ENCODE results near the gene OCA2. TPM values are rescaled to one million over a fixed set of nuclear protein-coding genes. Genes with fewer than 3 reads are reported as not detected.
A peak's percentile ranks its signal among the peaks of the same experiment; 100 is the strongest.

OCA2 gene
- polyA plus RNA-seq, 6 donors from 2014 or later = 0.09 to 0.23 TPM; not detected in 4

DNA sequence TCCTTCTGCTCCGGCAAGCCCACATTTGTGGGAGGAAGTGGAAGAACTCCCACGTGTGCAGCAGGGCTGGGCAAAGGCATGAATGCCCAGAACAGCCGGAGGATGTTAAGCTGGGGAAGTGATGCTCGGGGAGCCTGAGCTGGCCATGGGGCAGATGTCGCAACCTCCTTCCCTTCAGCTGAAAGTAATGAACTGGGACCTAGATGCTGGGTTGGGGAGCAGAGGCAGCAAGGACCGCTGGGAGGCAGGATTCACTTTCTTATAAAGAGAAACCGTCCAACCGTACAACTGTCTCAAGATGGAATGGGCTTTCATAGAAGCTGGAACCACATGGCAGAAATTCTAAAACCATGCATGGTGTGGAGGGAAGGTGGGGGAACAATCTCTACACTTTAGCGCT, 290.9 kb downstream of the OCA2 start:
- Mint-ChIP-seq H3K4me1 (no peaks in the 10 kb centered on the region), H3K27me3 (peaks cover 0 to 3% (median 3%) of the 10 kb centered on the region in 3 donors), H3K27ac (no peak overlapping the region), H3K9me3 (peaks cover 2 to 13% (median 6%) of the 10 kb centered on the region in 7 donors), H3K36me3 (no peaks in the 10 kb centered on the region), H3K4me3 (no peak overlapping the region)
- ATAC-seq (ENCODE audit: low read depth in 2 of 2) = no peak
- no peak for DNase-seq

DNA sequence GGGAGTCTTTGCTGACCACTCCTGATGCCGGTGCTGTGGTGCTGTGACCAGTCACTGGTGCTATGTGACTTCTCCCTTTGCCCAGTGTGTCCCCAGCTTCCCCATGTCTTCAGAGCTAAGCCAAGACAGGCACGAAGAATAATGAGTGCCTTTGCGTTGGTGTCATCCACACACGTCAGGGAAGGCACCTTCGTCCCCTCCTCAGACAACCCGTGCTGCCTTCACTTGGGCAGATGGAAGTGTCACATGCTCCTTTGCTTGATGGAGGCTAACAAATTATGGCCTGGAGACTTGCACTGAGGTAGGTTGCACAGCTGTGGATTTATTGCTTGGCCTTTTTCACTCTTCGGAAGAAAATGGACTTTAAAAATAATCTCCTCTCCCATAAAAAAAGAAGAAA, 291.8 kb downstream of the OCA2 start:
- ATAC-seq (ENCODE audit: low read depth in 2 of 2) (no peak), DNase-seq (no peak)
- H3K36me3 Mint-ChIP-seq = no peaks in the 10 kb centered on the region
- no peak overlapping the region for H3K4me3 Mint-ChIP-seq
- H3K4me1 Mint-ChIP-seq = no peaks in the 10 kb centered on the region
- peaks cover 2 to 13% (median 6%) of the 10 kb centered on the region in 7 donors for H3K9me3 Mint-ChIP-seq
- H3K27ac Mint-ChIP-seq = peak overlapping the region in 2 of 6 donors; percentile 39 to 59
- peaks cover 0 to 3% (median 0%) of the 10 kb centered on the region in 3 donors for H3K27me3 Mint-ChIP-seq

DNA sequence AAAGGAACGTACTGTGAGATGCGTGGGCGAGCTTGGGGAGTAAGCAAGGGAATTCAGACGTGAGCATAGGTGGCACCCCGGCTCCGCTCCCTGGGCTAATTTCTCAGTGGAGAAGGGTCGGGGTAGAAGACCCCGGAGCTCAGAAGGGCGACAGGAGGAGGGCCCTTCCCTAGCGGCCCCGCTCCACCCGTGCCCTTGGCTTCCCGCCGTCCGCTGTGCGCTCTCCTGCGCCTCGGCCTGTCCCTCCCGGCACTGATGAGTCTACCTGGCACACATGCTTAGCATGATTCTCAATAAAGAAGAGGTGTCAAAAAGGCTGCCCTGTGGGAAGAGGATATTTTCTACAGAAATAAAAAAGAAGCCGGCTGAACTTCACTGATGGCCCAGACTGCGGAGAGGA, 292.7 kb downstream of the OCA2 start:
- DNase-seq (no peak), ATAC-seq (ENCODE audit: low read depth in 2 of 2) (no peak)
- Mint-ChIP-seq H3K27me3 (peaks cover 0 to 3% (median 0%) of the 10 kb centered on the region in 3 donors), H3K4me1 (no peaks in the 10 kb centered on the region), H3K4me3 (peak overlapping the region in 1 of 8 donors; percentile 29), H3K36me3 (no peaks in the 10 kb centered on the region), H3K27ac (no peak overlapping the region), H3K9me3 (peaks cover 2 to 13% (median 6%) of the 10 kb centered on the region in 7 donors)

DNA sequence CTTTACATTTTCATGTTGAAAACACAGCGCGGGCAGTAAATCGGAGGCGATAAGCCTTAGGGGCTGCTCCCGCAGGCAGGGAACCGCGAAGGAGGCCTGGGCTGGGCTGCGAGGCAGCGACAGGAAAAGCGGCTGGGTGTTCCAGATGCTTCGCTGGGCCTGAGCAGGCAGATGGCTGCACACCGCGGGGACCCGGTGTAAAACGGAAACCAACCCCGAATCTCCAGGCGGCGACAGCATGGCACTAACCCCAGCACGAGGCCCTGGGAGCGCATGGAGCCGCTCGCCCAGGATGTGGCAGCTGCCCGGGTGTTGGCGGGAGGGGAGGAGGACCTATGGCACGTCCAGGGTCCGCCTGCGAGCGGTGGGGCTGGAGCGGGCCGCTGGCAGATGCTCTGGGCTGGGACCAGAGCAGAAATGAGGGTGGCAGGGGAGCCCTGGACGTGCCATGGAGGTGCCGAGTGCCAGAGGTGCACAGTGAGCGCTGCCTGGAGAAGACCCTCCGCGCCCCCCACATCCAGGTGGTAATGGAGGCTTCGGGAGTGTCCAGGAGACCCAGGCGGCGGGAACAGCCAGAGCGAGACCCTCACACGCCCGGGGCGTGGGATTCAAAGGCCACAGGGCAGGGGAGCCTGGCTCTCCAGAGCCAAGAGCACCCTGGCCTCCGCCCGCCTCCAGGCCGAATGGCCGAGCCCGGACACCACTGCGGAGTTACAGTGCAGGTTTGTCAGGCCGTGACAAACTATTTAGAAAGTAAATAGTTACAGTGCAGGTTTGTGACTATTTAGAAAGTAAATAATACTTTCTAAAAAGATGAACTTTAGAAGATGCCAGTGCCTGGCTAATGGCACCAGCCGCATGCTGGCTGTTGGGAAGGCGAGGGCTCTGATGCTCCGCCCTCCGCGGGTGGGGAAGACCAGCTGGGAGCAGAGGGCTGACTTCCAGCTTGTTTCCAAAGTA, 293.6 kb downstream of the OCA2 start:
- peaks cover 0 to 3% (median 0%) of the 10 kb centered on the region in 3 donors for H3K27me3 Mint-ChIP-seq
- H3K4me3 Mint-ChIP-seq = no peak overlapping the region
- H3K4me1 Mint-ChIP-seq = no peaks in the 10 kb centered on the region
- no peaks in the 10 kb centered on the region for H3K36me3 Mint-ChIP-seq
- DNase-seq (no peak), ATAC-seq (ENCODE audit: low read depth in 2 of 2) (no peak)
- H3K27ac Mint-ChIP-seq = peak overlapping the region in 1 of 6 donors; percentile 14
- peaks cover 2 to 13% (median 6%) of the 10 kb centered on the region in 7 donors for H3K9me3 Mint-ChIP-seq

DNA sequence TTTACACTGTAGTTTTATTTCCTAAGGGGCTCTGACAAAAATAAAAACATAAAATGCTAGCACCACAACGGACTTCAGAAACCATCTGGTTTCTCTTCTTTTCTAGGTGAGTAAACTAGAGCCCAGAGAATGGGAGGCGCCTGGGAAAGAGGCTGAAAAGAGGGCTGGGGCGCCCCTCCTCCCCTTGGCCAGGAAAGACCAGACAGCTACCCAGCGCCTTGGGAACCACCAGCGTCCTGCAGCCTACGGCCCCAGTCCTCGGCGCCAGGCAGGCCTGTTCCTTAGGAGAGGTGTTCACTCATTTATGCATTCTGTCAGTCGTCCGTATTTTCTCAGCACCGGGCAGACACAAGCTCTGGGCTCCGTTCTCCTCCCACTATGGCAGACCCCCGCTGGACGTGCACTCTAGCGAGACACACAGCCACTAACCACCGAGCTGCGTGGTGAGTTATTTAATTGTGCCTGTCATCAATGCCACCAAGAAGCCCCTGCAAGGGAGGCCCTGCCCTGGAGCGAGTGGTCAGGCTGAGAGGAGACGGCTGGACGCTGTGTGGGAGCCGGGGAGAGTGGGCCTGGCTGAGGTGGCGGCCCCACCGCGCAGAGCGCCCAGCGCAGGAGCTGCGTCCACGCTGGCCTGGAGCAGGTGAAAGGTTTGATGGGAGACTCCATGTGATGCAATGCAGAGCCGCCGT, 294.4 kb downstream of the OCA2 start:
- Mint-ChIP-seq H3K4me1 (no peaks in the 10 kb centered on the region), H3K36me3 (no peaks in the 10 kb centered on the region), H3K4me3 (no peak overlapping the region), H3K9me3 (peaks cover 2 to 13% (median 6%) of the 10 kb centered on the region in 7 donors), H3K27me3 (peaks cover 0 to 3% (median 0%) of the 10 kb centered on the region in 3 donors), H3K27ac (no peak overlapping the region)
- ATAC-seq (ENCODE audit: low read depth in 2 of 2) (no peak), DNase-seq (no peak)

DNA sequence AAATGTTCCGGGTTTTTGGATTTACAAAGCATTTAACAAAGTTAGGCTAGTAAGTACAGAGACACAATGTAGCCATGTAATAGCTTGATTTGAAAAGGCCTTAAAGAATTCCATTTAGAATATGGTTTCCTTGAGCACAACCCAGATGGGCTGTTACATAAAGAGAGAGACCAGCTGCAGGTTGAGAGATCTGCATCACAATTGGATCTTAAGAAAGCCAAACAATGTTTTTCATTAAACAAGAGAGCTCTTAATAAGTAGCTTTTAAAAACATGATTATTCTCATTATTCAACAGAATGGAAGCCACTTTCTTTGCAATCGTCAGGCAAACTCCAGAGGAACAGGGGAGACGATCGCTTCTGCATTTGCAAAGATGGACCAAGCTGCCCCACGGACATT, 300.3 kb downstream of the OCA2 start:
- DNase-seq = no peak
- H3K4me1 Mint-ChIP-seq = no peaks in the 10 kb centered on the region
- peaks cover 0 to 15% (median 0%) of the 10 kb centered on the region in 3 donors for H3K27me3 Mint-ChIP-seq
- peaks cover 0 to 8% (median 0%) of the 10 kb centered on the region in 7 donors for H3K9me3 Mint-ChIP-seq
- no peak overlapping the region for H3K4me3 Mint-ChIP-seq
- ATAC-seq (ENCODE audit: low read depth in 2 of 2) = no peak
- H3K36me3 Mint-ChIP-seq = no peaks in the 10 kb centered on the region
- H3K27ac Mint-ChIP-seq = no peak overlapping the region

DNA sequence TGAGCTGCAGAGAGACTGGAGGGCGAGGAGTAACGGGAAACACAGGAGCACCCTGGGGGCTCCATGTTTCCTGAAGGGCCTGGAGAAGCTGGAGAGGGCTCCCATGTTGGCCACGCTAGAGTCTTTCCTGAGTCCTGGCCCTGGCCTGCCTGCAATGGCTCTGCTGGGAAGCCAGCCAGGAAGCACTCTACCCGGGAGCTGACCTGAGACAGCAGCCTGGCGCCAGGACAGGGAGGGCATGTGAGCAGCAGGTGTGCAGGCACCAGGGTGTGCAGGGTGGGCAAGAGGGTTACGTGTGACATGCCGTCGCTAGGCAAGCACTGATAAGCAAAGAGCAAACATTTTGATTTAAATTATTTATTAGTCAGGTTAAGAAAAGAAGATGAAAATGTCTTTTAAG, 301.4 kb downstream of the OCA2 start:
- no peaks in the 10 kb centered on the region for H3K36me3 Mint-ChIP-seq
- no peak overlapping the region for H3K4me3 Mint-ChIP-seq
- H3K27ac Mint-ChIP-seq = peak overlapping the region in 2 of 6 donors; percentile 85 to 88
- ATAC-seq (ENCODE audit: low read depth in 2 of 2) (no peak), DNase-seq (no peak)
- peaks cover 0 to 15% (median 0%) of the 10 kb centered on the region in 3 donors for H3K27me3 Mint-ChIP-seq
- H3K9me3 Mint-ChIP-seq = peaks cover 0 to 8% (median under 1%) of the 10 kb centered on the region in 7 donors
- no peaks in the 10 kb centered on the region for H3K4me1 Mint-ChIP-seq

DNA sequence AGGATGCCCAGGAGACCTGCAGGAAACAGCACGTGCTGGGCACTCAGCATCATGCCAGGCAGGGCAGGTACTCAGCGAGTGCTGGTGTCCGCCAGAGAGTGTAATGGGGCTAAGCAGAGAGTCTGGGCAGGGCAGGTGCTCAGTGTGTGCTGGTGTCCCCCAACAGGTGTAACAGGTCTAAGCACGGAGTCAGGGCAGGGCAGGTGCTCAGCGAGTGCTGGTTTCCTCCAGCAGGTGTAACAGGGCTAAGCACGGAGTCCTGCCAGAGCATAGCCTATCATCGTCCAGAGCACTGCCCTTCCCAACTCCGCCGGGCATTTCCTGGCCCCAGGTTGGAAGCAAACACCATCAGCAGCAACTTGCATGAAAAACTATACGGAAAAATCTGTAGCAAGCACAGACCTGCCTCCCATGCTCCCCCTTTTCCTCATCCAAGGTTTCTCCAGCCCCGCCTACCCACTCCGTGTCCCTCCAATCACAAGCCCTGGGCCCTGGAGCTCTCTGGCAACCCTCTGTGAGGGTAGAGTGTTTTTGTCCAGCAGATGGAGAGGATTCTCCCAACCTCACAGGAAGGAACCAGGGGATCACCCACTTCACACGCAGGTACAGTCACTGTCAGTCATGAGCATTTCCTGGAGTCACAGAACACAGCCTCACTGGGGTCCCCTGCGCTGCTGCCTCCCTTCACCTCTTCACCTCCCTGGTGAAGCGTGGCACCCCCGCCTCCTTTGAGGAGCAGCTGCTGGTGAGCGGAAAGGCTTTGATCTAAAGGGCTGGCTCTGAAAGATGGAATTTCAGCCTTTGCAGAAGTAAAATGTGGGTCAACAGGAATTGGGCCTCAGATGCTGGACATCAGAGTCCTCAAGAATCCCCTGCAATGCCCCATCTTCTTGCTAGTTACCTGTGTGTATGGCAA, 302.5 kb downstream of the OCA2 start:
- peaks cover 0 to 8% (median 3%) of the 10 kb centered on the region in 7 donors for H3K9me3 Mint-ChIP-seq
- no peak for DNase-seq
- peaks cover 0 to 21% (median 4%) of the 10 kb centered on the region in 3 donors for H3K27me3 Mint-ChIP-seq
- no peaks in the 10 kb centered on the region for H3K36me3 Mint-ChIP-seq
- no peaks in the 10 kb centered on the region for H3K4me1 Mint-ChIP-seq
- no peak for ATAC-seq (ENCODE audit: low read depth in 2 of 2)
- H3K4me3 Mint-ChIP-seq = no peak overlapping the region
- no peak overlapping the region for H3K27ac Mint-ChIP-seq

DNA sequence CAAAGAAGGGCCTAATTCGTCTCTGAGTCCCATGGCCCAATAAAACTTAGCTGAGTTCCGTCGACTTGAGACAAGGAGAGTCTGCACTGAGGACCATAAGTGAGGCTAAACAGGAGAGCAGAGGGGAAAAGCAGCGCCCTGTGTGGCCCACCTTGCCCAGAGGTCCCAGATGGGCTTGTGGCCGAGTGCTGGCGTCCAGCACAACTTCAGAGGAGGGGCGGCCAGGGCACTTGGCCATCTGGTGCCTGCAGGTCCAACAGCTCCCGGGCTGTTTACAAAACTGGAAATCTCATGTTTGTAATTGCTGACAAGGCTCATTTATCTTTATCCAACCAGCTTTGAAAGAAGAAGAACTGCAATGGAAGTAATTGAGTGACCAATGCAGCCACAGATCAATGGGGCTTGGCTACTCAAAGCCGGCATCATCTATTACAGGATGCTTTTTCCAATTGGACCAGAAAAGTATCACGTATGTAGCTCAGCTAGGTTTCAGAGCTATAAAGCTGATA, 306.3 kb downstream of the OCA2 start:
- Mint-ChIP-seq H3K4me1 (no peaks in the 10 kb centered on the region), H3K4me3 (peak overlapping the region in 1 of 8 donors; percentile 41), H3K27me3 (peaks cover 0 to 18% (median 4%) of the 10 kb centered on the region in 3 donors), H3K36me3 (no peaks in the 10 kb centered on the region), H3K27ac (no peak overlapping the region), H3K9me3 (peaks cover 0 to 8% (median 3%) of the 10 kb centered on the region in 7 donors)
- no peak for ATAC-seq (ENCODE audit: low read depth in 2 of 2)
- no peak for DNase-seq

DNA sequence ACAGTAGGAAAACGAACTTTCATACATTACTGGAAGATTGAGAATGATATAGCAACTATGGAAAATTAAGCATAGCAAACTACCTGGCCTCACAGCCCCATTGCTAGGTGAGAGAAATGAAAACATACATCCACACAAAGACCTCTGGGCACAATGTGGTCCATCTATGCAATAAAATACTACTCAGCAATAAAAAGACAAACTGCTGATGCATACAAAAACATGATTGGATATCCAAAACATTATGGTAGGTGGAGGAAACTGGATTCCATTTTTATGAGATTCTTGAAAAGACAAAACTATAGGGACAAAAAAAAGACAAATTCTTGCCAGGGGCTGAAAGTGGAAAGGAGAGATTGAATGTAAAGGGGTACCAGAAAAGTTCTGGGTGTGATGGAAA, 308.8 kb downstream of the OCA2 start:
- H3K9me3 Mint-ChIP-seq = peaks cover 0 to 4% (median 2%) of the 10 kb centered on the region in 7 donors
- no peak overlapping the region for H3K27ac Mint-ChIP-seq
- H3K4me1 Mint-ChIP-seq = no peaks in the 10 kb centered on the region
- no peaks in the 10 kb centered on the region for H3K36me3 Mint-ChIP-seq
- no peak for DNase-seq
- peaks cover 0 to 6% (median 4%) of the 10 kb centered on the region in 3 donors for H3K27me3 Mint-ChIP-seq
- no peak overlapping the region for H3K4me3 Mint-ChIP-seq
- ATAC-seq (ENCODE audit: low read depth in 2 of 2) = no peak

DNA sequence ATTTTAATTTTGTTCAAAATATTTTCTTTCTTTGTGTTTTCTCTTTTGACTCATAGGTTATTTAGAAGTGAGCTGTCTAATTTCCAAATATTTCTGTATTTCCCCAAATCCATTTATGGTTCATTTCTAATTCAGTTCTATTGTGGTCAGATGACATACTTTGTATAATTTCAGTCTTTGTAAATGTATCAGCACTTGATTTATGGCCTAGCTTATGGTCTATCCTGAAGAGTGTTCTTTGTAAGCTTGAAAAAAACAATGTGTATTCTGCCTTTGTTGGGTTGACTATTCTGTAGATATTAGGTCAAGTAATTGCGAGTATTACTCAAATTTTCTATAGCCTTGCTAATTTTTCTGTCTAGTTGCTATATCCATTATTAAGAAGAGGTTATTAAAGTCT, 311.2 kb downstream of the OCA2 start:
- Mint-ChIP-seq H3K4me3 (no peak overlapping the region), H3K9me3 (peaks cover 0 to 4% (median 1%) of the 10 kb centered on the region in 7 donors), H3K36me3 (no peaks in the 10 kb centered on the region), H3K27ac (no peak overlapping the region), H3K4me1 (no peaks in the 10 kb centered on the region), H3K27me3 (peaks cover 0 to 6% (median 4%) of the 10 kb centered on the region in 3 donors)
- ATAC-seq (ENCODE audit: low read depth in 2 of 2) (no peak), DNase-seq (no peak)

DNA sequence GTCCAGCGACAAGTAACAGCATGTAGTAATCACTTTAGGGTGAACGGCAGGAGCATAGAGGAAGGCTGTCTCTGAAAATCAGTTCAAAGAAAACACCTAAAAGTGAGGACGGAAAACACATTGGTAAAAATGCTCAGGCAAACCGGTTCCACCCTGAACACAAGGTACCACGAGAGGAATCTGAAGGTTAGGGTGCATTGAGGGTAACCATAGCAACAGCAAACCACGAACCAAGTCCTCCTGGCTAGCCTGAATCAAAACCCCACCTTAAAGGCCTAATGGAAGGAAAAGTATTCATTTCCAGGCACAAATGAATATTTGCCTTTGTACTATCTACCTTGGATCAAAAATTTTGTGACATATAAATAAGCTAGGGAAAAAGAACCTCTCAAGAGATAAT, 315.0 kb downstream of the OCA2 start:
- DNase-seq = no peak
- peaks cover 0 to 9% (median 1%) of the 10 kb centered on the region in 7 donors for H3K9me3 Mint-ChIP-seq
- no peaks in the 10 kb centered on the region for H3K27me3 Mint-ChIP-seq
- no peak overlapping the region for H3K4me3 Mint-ChIP-seq
- ATAC-seq (ENCODE audit: low read depth in 2 of 2) = no peak
- no peaks in the 10 kb centered on the region for H3K36me3 Mint-ChIP-seq
- no peaks in the 10 kb centered on the region for H3K4me1 Mint-ChIP-seq
- H3K27ac Mint-ChIP-seq = no peak overlapping the region

DNA sequence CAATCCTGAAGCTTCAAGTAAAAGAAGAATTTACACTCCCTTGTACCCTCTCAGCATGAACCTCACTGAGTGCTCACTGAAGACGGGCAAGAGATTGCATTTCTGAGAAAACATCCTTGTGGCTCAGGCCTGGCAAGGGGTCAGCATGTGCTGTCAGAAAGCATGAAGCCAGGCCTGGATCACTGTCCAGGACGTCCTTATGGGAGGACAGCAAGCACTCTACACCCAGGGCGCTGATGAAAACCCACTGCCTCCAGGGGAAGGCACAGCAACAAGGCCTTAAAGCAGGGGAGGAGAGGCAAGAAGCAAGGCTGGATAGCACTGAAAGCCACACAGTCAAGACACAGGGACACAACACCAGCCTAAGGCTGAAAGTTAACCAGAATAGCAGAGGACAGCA, 315.4 kb downstream of the OCA2 start:
- Mint-ChIP-seq H3K36me3 (no peaks in the 10 kb centered on the region), H3K9me3 (peaks cover 0 to 10% (median 1%) of the 10 kb centered on the region in 7 donors), H3K27ac (no peak overlapping the region), H3K4me3 (no peak overlapping the region), H3K27me3 (no peaks in the 10 kb centered on the region), H3K4me1 (no peaks in the 10 kb centered on the region)
- ATAC-seq (ENCODE audit: low read depth in 2 of 2) = no peak
- no peak for DNase-seq

All from naive B cell (primary cell).